GM12864 (cell line): ENCODE results near the gene MYRIP.
"Not testable (repeated sequence)": the region's sequence is repeated elsewhere in the genome, so short reads cannot be mapped to it uniquely, and the experiment has no call there.

Experiments used
- DNase-seq: peaks from one replicate; pipeline ENCODE4 v3.0.0-alpha.2; 2011; ENCODE audit warnings: low read depth
- H3K4me3 ChIP-seq: 2 replicates; pipeline ENCODE4 v1.5.1; 2011; ENCODE audit warnings: mild to moderate bottlenecking, low read depth, low read length, control low read depth
- CTCF ChIP-seq: IDR thresholded peaks from 2 replicates; pipeline ENCODE4 v1.5.1; 2011; ENCODE audit warnings: low read depth, mild to moderate bottlenecking, moderate library complexity, low read length, control low read depth, inconsistent platforms; ENCODE audit errors: missing control alignments

Gene MYRIP

GRCh38 chr3:40079847-40080240 is 270.4 kb downstream of the MYRIP start:
- no peak for DNase-seq
- TF ChIP-seq CTCF = no peak
- H3K4me3 ChIP-seq = no peak overlapping the region

DNA sequence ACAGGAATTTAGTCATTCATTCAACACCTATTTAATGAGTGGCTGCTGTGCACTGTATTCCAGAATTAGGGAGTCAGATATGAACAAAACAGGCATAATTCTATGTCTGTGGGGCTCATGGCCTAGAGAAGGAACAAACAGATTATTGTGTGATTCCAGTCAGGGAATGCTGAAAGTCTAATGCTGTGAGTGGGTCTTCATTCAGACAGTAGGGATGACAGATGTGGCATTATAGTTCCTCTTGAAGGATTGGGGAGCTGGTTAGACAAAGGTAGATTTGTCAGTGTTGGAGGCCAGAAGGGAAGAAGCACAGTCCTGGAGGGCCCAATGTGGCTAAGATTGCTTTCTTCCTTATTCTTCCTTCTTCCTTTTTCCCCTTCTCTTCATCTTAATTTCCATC is 273.7 kb downstream of the MYRIP start:
- no peak overlapping the region for H3K4me3 ChIP-seq
- no peak for DNase-seq
- TF ChIP-seq CTCF = no peak

DNA sequence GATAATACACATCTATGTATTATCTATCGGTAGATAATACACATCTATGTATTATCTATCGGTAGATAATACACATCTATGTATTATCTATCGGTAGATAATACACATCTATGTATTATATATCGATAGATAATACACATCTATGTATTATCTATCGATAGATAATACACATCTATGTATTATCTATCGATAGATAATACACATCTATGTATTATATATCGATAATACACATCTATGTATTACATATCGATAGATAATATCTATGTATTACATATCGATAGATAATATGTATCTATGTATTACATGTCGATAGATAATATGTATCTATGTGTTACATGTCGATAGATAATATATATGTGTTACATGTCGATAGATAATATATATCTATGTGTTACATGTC is 275.0 kb downstream of the MYRIP start:
- DNase-seq, H3K4me3 ChIP-seq: not testable (repeated sequence)

- H3K4me3 ChIP-seq = no peak overlapping the region
- no peak for DNase-seq
- no peak for TF ChIP-seq CTCF
Observed at GRCh38 chr3:40086890-40087883, 277.8 kb downstream of the MYRIP start.

- no peak for TF ChIP-seq CTCF
- H3K4me3 ChIP-seq = no peak overlapping the region
- DNase-seq = no peak
Observed at GRCh38 chr3:40088527-40089170, 279.2 kb downstream of the MYRIP start.

DNA sequence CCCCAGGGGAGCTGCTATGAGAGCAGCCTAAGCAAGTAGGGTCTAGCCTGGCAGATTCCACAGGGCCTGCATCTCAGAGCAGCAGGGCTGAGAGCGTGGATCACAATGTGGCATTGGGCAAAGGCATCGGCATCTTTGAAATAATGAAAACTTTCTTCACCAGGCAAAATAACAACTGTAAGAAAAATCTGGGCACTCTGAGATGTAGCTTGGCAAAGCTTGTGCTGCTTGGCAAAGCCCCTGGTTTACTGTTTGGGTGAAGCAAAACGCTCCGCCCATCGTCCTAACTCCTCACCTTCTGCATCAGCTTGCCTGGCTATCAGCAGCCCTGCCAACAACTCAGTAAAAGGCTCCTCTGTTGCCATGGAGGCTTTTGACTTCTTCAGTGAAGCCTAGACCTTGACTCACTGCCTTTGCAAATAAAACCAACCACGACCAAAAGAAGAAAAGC is 287.3 kb downstream of the MYRIP start:
- TF ChIP-seq CTCF = no peak
- H3K4me3 ChIP-seq = no peak overlapping the region
- DNase-seq = no peak

DNA sequence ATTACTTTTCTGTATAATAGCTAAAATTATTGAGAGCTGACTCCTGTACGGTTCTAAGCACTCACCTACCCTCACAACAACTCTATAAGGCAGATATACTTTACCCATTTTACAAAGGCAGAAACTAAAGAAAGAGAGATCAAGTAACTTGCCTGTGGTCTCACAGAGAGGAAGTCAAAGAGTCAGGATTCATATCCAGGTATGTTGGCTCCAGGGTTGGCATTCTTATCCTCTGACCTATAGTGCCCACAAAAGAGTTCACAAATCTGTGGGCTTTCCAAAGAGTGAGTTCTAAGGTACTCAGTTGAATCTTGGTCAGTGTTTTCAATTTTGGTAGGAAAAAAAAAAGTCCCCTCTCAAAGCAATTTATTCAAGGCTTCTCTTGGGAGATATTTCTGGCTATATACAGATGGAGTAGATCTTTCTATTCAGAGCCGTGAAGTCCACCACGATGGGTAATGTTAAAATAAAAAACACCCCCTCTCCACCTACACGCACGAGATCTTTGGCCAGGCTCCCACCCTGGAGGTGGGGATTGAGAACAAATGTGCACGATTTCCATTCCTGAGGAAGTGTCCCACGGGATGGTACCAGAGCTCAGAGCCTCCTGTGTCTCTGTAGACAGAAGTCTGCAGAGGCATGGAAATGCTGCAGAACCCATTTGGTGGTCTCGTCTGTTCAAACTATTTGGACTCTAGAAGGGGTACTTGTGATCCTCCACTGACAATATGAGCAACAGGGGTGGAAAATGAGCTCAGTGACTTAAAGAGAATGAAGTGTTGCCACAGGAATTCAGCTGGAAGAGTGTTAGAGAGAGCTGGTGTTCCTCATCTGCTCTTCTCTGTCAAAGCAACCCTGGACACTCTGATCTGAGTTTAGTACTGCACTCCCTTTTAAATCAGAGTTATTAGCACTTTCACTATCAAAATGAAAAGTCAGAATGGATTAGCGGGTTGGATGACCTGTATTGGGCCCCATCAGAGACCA is 288.0 kb downstream of the MYRIP start:
- no peak for TF ChIP-seq CTCF
- no peak overlapping the region for H3K4me3 ChIP-seq
- no peak for DNase-seq
